Measurements from ENCODE around the gene SLC2A11. TPM values are rescaled to one million over a fixed set of nuclear protein-coding genes. Genes with fewer than 3 reads are reported as not detected.

Gene SLC2A11
- total RNA-seq, 4 donors from 2014 or later = 2.4 to 19.0 (median 6.2) TPM

DNA sequence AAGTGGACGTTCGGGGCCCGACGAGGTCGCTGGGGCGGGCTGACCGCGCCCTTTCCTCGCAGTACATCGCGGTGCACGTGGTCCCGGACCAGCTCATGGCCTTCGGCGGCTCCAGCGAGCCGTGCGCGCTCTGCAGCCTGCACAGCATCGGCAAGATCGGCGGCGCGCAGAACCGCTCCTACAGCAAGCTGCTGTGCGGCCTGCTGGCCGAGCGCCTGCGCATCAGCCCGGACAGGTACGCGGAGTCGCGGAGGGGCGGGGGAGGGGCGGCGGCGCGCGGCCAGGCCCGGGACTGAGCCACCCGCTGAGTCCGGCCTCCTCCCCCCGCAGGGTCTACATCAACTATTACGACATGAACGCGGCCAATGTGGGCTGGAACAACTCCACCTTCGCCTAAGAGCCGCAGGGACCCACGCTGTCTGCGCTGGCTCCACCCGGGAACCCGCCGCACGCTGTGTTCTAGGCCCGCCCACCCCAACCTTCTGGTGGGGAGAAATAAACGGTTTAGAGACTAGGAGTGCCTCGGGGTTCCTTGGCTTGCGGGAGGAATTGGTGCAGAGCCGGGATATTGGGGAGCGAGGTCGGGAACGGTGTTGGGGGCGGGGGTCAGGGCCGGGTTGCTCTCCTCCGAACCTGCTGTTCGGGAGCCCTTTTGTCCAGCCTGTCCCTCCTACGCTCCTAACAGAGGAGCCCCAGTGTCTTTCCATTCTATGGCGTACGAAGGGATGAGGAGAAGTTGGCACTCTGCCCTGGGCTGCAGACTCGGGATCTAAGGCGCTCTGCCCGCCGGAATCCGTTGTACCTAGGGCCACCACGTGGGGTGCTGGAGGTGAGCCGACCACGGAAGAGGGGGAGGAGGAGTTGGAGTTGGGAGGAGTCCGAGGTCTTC lies 37.3 kb downstream of the SLC2A11 start:
- peak overlapping the region; percentile 83 to 95 (median 88) for H3K27ac ChIP-seq
- H3K36me3 ChIP-seq = peaks cover 0 to 8% of the 10 kb centered on the region in 2 donors
- TF ChIP-seq CTCF (IDR thresholded peaks at IDR 0.05 in 4 of 5, conservative IDR thresholded peaks at IDR 0.05 in 1 of 5) = peak in 1 of 5 experiments; percentile 12
- TF ChIP-seq POLR2A (IDR thresholded peaks at IDR 0.05) = no peak
- ATAC-seq (peak; percentile 51 to 55), DNase-seq (peak; percentile 37 to 51)
- H3K9me3 ChIP-seq = no peaks in the 10 kb centered on the region
- H3K27me3 ChIP-seq = no peaks in the 10 kb centered on the region
- in situ Hi-C loops (cut with MboI; ENCODE audit: low sequenced_read_pairs in 4 of 4) (no loop called here), intact Hi-C loops (cut with DNase I; ENCODE audit: low total_unique reads) (loop anchor here (2.0 to 5.0 kb wide), 3 partner anchors 18 to 128 kb away; partner anchors contain the start of genes CHCHD10 and SLC2A11)
- H3K4me3 ChIP-seq = peak overlapping the region; percentile 67 to 94 (median 78)
- peaks cover 12 to 19% of the 10 kb centered on the region in 2 donors for H3K4me1 ChIP-seq

GRCh38 chr22:23895599-23896144 lies 38.0 kb downstream of the SLC2A11 start:
- H3K27ac ChIP-seq = peak overlapping the region in 1 of 4 donors; percentile 89
- H3K36me3 ChIP-seq = peaks cover 0 to 8% of the 10 kb centered on the region in 2 donors
- ATAC-seq (no peak), DNase-seq (no peak)
- peaks cover 12 to 19% of the 10 kb centered on the region in 2 donors for H3K4me1 ChIP-seq
- H3K4me3 ChIP-seq = peak overlapping the region in 3 of 4 donors; percentile 75 to 94 (median 81)
- TF ChIP-seq CTCF (IDR thresholded peaks at IDR 0.05 in 4 of 5, conservative IDR thresholded peaks at IDR 0.05 in 1 of 5) = no peak
- no peak for TF ChIP-seq POLR2A (IDR thresholded peaks at IDR 0.05)
- no peaks in the 10 kb centered on the region for H3K27me3 ChIP-seq
- in situ Hi-C loops (cut with MboI; ENCODE audit: low sequenced_read_pairs in 4 of 4) (no loop called here), intact Hi-C loops (cut with DNase I; ENCODE audit: low total_unique reads) (loop anchor here (2.0 kb wide), 1 partner anchor 17 kb away; no protein-coding TSS in a partner anchor)
- no peaks in the 10 kb centered on the region for H3K9me3 ChIP-seq

GRCh38 chr22:23896166-23896522 lies 38.5 kb downstream of the SLC2A11 start:
- Histone ChIP-seq H3K9me3 (no peaks in the 10 kb centered on the region), H3K36me3 (peaks cover 0 to 8% of the 10 kb centered on the region in 2 donors), H3K4me3 (no peak overlapping the region), H3K27me3 (no peaks in the 10 kb centered on the region), H3K27ac (no peak overlapping the region), H3K4me1 (peaks cover 12 to 19% of the 10 kb centered on the region in 2 donors)
- in situ Hi-C loops (cut with MboI; ENCODE audit: low sequenced_read_pairs in 4 of 4) (no loop called here), intact Hi-C loops (cut with DNase I; ENCODE audit: low total_unique reads) (no loop called here)
- ATAC-seq (no peak), DNase-seq (no peak)
- TF ChIP-seq POLR2A (IDR thresholded peaks at IDR 0.05) (no peak), CTCF (IDR thresholded peaks at IDR 0.05 in 4 of 5, conservative IDR thresholded peaks at IDR 0.05 in 1 of 5) (no peak)

DNA sequence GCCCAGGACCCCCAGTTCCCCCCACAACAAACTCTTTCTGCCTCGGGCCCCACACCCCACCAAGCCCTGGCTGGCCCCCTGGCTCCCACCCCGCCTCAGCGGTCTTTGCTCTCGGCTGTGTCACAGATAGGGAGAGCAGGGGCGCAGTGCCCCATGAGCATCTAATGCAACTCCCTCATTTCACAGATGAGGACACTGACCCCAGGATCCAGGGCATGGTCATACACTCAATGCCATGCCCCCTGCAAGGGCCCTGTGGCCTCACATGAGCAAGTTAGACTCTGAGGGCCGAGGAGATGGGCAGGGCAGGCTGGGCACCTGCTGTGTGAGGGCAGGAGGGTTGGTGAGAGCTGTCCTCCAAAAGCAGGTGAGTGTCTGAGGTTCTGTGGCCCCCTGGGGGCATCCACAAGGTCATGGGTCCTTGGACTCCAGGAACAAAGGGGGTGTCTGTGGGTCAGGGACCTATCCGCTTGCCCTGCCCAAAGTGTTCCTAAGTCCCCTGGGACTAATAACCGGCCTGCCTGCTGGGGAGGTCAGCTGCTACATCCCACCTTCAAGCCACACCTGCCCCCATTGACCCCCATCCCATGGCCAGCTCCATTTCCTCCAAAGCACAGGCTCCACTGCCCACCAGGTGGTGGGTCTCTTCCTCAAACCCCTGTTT lies 39.0 kb downstream of the SLC2A11 start:
- in situ Hi-C loops (cut with MboI; ENCODE audit: low sequenced_read_pairs in 4 of 4) = no loop called here
- intact Hi-C loops (cut with DNase I; ENCODE audit: low total_unique reads) = no loop called here
- TF ChIP-seq POLR2A (IDR thresholded peaks at IDR 0.05) (no peak), CTCF (IDR thresholded peaks at IDR 0.05 in 4 of 5, conservative IDR thresholded peaks at IDR 0.05 in 1 of 5) (no peak)
- ATAC-seq (no peak), DNase-seq (no peak)
- Histone ChIP-seq H3K4me1 (peaks cover 12 to 19% of the 10 kb centered on the region in 2 donors), H3K27me3 (no peaks in the 10 kb centered on the region), H3K9me3 (no peaks in the 10 kb centered on the region), H3K4me3 (no peak overlapping the region), H3K36me3 (peaks cover 0 to 8% of the 10 kb centered on the region in 2 donors), H3K27ac (no peak overlapping the region)
